Posterior vena cava (tissue), 2 donors: Measurements from ENCODE around the gene GRIN1. TPM values are rescaled to one million over a fixed set of nuclear protein-coding genes. Genes with fewer than 3 reads are reported as not detected.

Experiments used
- DNase-seq: peaks from one replicate; pipeline ENCODE4 v3.0.0-alpha.2; 2020; ENCODE audit warnings: low spot score
- intact Hi-C, 2 donors: fragments of 100-400 bp; cut with DNase I; formaldehyde crosslinking; loops; one replicate each; pipeline versions ENCODE4 v1.14.1 to v1.14.2; 2022 to 2023
- total RNA-seq, 2 donors: library from RNA; stranded (reverse); fragmentation: NEBNext Ultra II Directional; extraction: Animal tissue kit (Norgen Biotek cat#: 25700); gene quantifications; one replicate each; pipeline ENCODE4 v1.2.1, GENCODE V29; 2021
- donor health status: DM: yes; HTN: yes; CAD: no.
- donor health status: DM: yes; HTN: yes; CAD: no.

The GRIN1 gene
- total RNA-seq, 2 donors from 2014 or later = not detected

GRCh38 chr9:137169896-137170358 is 31.0 kb downstream of the GRIN1 start, which contains the start of gene LRRC26:
Gene LRRC26 (minus strand): TSS chr9:137170051. CDS start chr9:137169943, 108 bp downstream.
- DNase-seq = no peak
- intact Hi-C loops = no loop called here

GRCh38 chr9:137170486-137171148 is 31.7 kb downstream of the GRIN1 start:
- no peak for DNase-seq
- intact Hi-C loops = no loop called here

GRCh38 chr9:137171149-137171900 is 32.4 kb downstream of the GRIN1 start:
- no peak for DNase-seq
- intact Hi-C loops = no loop called here

- DNase-seq = no peak
- intact Hi-C loops = no loop called here
These were observed 34.2 kb downstream of the GRIN1 start for GRCh38 chr9:137172901-137173795.

- DNase-seq = no peak
- intact Hi-C loops = no loop called here
These were observed 35.1 kb downstream of the GRIN1 start for GRCh38 chr9:137173796-137174664.

GRCh38 chr9:137174722-137175293 is 35.9 kb downstream of the GRIN1 start:
- intact Hi-C loops = no loop called here
- DNase-seq = no peak

GRCh38 chr9:137175345-137175961 is 36.5 kb downstream of the GRIN1 start:
- intact Hi-C loops = no loop called here
- DNase-seq = no peak

- intact Hi-C loops = no loop called here
- no peak for DNase-seq
These were observed 37.6 kb downstream of the GRIN1 start for GRCh38 chr9:137176302-137177182.

- no peak for DNase-seq
- intact Hi-C loops = no loop called here
These were observed 39.4 kb downstream of the GRIN1 start for GRCh38 chr9:137178201-137178938.

- intact Hi-C loops = no loop called here
- no peak for DNase-seq
These were observed 40.1 kb downstream of the GRIN1 start for GRCh38 chr9:137178939-137179630.

- DNase-seq = no peak
- intact Hi-C loops = no loop called here
These were observed 40.8 kb downstream of the GRIN1 start for GRCh38 chr9:137179761-137180160.

- no peak for DNase-seq
- intact Hi-C loops = no loop called here
These were observed 41.5 kb downstream of the GRIN1 start for GRCh38 chr9:137180491-137180890.

- intact Hi-C loops = no loop called here
- no peak for DNase-seq
These were observed 42.7 kb downstream of the GRIN1 start for GRCh38 chr9:137181680-137182079.

- DNase-seq = no peak
- intact Hi-C loops = no loop called here
These were observed 43.9 kb downstream of the GRIN1 start for GRCh38 chr9:137182836-137183235.

- DNase-seq = no peak
- intact Hi-C loops = no loop called here
These were observed 45.1 kb downstream of the GRIN1 start for GRCh38 chr9:137183980-137184595.
